K562 (cell line): ENCODE data around the gene ZNF276. TPM values are rescaled to one million over a fixed set of nuclear protein-coding genes. Genes with fewer than 3 reads are reported as not detected.

Experiments used
- ATAC-seq: fragments of 200-7000 bp; cut with Tn5 transposase; 3 replicates; pipeline ENCODE4 v1.9.1; 2020; ENCODE audit warnings: moderate library complexity
- BruUV-seq: library from RNA; stranded (reverse); fragments of 400-500 nt; replicated peaks from 2 replicates; lab custom pipeline; 2021; lab: Mats Ljungman, UMichigan
- CTCF ChIA-PET: fragments of 300-600 bp; formaldehyde crosslinking; extraction: SDS; loops from one replicate; lab custom pipeline; 2021; ENCODE audit warnings: low intra/inter-chr PET ratio; lab: Yijun Ruan, JAX
- POLR2A ChIA-PET: fragments of 300-600, 350-650 bp; sonication (Branson Sonifier 250); formaldehyde crosslinking; extraction: SDS; loops from one replicate; lab custom pipeline; 2021; ENCODE audit warnings: antibody characterized with exemption, inconsistent platforms; lab: Yijun Ruan, JAX
- DNase-seq, 4 experiments: peaks; one replicate each; pipeline versions ENCODE4 v3.0.0 to v3.0.0-alpha.2; 2011 to 2018; ENCODE audit warnings: low spot score in 3 of 4, mixed read lengths in 3 of 4; ENCODE audit errors: extremely low read depth in 1 of 4
- FAIRE-seq: peaks from 2 replicates; lab custom pipeline; 2011; peaks lifted over from hg19 to GRCh38; lab: Jason Lieb, UNC
- H2AFZ ChIP-seq: 2 replicates; pipeline ENCODE4 v1.6.0; 2011; ENCODE audit warnings: low read depth, low read length, control low read depth, inconsistent platforms
- H3K27ac ChIP-seq: fragments of 200-600 bp; 3 replicates; pipeline ENCODE4 v1.8.0; 2011; ENCODE audit warnings: low read depth, mild to moderate bottlenecking, control low read depth, inconsistent platforms, low read length, moderate library complexity, mixed read lengths; ENCODE audit errors: extremely low read depth
- H3K27me3 ChIP-seq, 2 experiments: fragments of 300-600 bp in 1 of 2; 2 replicates in 1 of 2; 3 replicates in 1 of 2; pipeline versions ENCODE4 v1.6.0 to v1.8.0; 2011; ENCODE audit warnings: inconsistent platforms in 2 of 2, low read length in 2 of 2, mild to moderate bottlenecking in 1 of 2, mixed read lengths in 1 of 2, moderate library complexity in 1 of 2; ENCODE audit not compliant: control insufficient read depth in 2 of 2, insufficient read depth in 2 of 2
- H3K36me3 ChIP-seq: fragments of 300-600 bp; 3 replicates; pipeline ENCODE4 v1.8.0; 2011; ENCODE audit warnings: mild to moderate bottlenecking, low read length, inconsistent platforms; ENCODE audit not compliant: control insufficient read depth, insufficient read depth
- H3K4me1 ChIP-seq, 2 experiments: fragments of 200-600 bp in 1 of 2; replicated peaks in 1 of 2; 2 replicates in 1 of 2; 3 replicates in 1 of 2; pipeline versions ENCODE4 v1.5.1 to v1.8.0; 2011; ENCODE audit warnings: inconsistent platforms in 2 of 2, low read length in 2 of 2, mild to moderate bottlenecking in 1 of 2, mixed read lengths in 1 of 2, moderate library complexity in 1 of 2; ENCODE audit not compliant: control insufficient read depth in 2 of 2, insufficient read depth in 2 of 2
- H3K4me2 ChIP-seq: 2 replicates; pipeline ENCODE4 v1.6.1; 2011; ENCODE audit warnings: low read length, control low read depth, inconsistent platforms, mixed read lengths; ENCODE audit not compliant: insufficient read depth
- H3K4me3 ChIP-seq: fragments of 200-600 bp; sonication (generic), shearing (Covaris generic); 2 replicates; pipeline ENCODE4 v1.5.1; 2016; ENCODE audit warnings: control low read depth, inconsistent platforms
- H3K79me2 ChIP-seq: fragments of 200-600 bp; 3 replicates; pipeline ENCODE4 v1.8.0; 2011; ENCODE audit warnings: low read length, inconsistent platforms; ENCODE audit not compliant: control insufficient read depth, insufficient read depth
- H3K9ac ChIP-seq, 2 experiments: 2 replicates each; pipeline versions ENCODE4 v1.6.0 to v1.6.1; 2011; ENCODE audit warnings: low read depth in 2 of 2, low read length in 2 of 2, control low read depth in 1 of 2, inconsistent platforms in 1 of 2, mild to moderate bottlenecking in 1 of 2, mixed read lengths in 1 of 2; ENCODE audit not compliant: insufficient read depth in 1 of 2
- H3K9me1 ChIP-seq: one replicate; pipeline ENCODE4 v1.6.0; 2011; ENCODE audit warnings: inconsistent platforms, mild to moderate bottlenecking, low read length, moderate library complexity; ENCODE audit not compliant: control insufficient read depth, insufficient read depth
- H3K9me3 ChIP-seq: replicated peaks from 2 replicates; pipeline ENCODE4 v1.5.1; 2011; ENCODE audit warnings: low read depth, low read length, inconsistent platforms; ENCODE audit not compliant: control insufficient read depth, insufficient read depth
- H4K20me1 ChIP-seq: replicated peaks from 2 replicates; pipeline ENCODE4 v1.6.1; 2011; ENCODE audit warnings: low read length, inconsistent platforms, mixed read lengths; ENCODE audit not compliant: control insufficient read depth, insufficient read depth
- ADNP ChIP-seq: fragments of 200-800 bp; sonication (Bioruptor generic); IDR thresholded peaks from 2 replicates; pipeline ENCODE4 v1.6.1; 2016; ENCODE audit warnings: missing genetic modification characterization, missing compliant biosample characterization
- ARHGAP35 ChIP-seq: fragments of 450-650 bp; IDR thresholded peaks from 2 replicates; pipeline ENCODE4 v1.6.1; 2018; ENCODE audit not compliant: partially characterized antibody
- COPS2 ChIP-seq: fragments of 450-650 bp; conservative IDR thresholded peaks from 2 replicates; pipeline ENCODE4 v1.6.1; 2016; ENCODE audit warnings: mild to moderate bottlenecking, moderate library complexity
- CXXC5 ChIP-seq: fragments of 250-450 bp; sonication (Bioruptor Pico); IDR thresholded peaks from 2 replicates; pipeline ENCODE4 v1.8.0; 2022; ENCODE audit warnings: inconsistent platforms, mild to moderate bottlenecking, moderate library complexity
- DPF2 ChIP-seq: fragments of 450-650 bp; IDR thresholded peaks from 2 replicates; pipeline ENCODE4 v1.6.1; 2016
- ELF2 ChIP-seq: fragments of 250-450 bp; sonication (Bioruptor Pico); IDR thresholded peaks from 2 replicates; pipeline ENCODE4 v1.5.0; 2021; ENCODE audit warnings: mild to moderate bottlenecking
- HMG20A ChIP-seq: fragments of 450-650 bp; formaldehyde crosslinking; conservative IDR thresholded peaks from 2 replicates; pipeline ENCODE4 v1.4.0; 2020; ENCODE audit warnings: mild to moderate bottlenecking, mixed read lengths
- MCM2 ChIP-seq: fragments of 450-650 bp; IDR thresholded peaks from 2 replicates; pipeline ENCODE4 v1.6.1; 2017; ENCODE audit warnings: low read depth, mild to moderate bottlenecking
- MYNN ChIP-seq, 2 experiments: sonication (generic); formaldehyde crosslinking in 1 of 2; IDR thresholded peaks; 2 replicates each; pipeline versions ENCODE4 v1.5.0 to v1.6.1; 2016 to 2020; ENCODE audit warnings: antibody characterized with exemption in 1 of 2, missing genetic modification reagents in 1 of 2
- POLR2A ChIP-seq: fragments of 450-650 bp; conservative IDR thresholded peaks from 2 replicates; pipeline ENCODE4 v1.6.1; 2016
- RBM22 ChIP-seq: fragments of 200-400 bp; formaldehyde crosslinking; IDR thresholded peaks from 2 replicates; pipeline ENCODE4 v1.6.1; 2018; ENCODE audit warnings: low read length, low read depth; ENCODE audit not compliant: poor library complexity, severe bottlenecking
- SIRT6 ChIP-seq: IDR thresholded peaks from one replicate; pipeline ENCODE4 v1.6.1; 2012; ENCODE audit warnings: low read depth, mild to moderate bottlenecking, control low read depth, inconsistent platforms, low read length, moderate library complexity
- SLC30A9 ChIP-seq: fragments of 250-450 bp; sonication (Bioruptor Pico); IDR thresholded peaks from 2 replicates; pipeline ENCODE4 v1.8.0; 2022; ENCODE audit warnings: mild to moderate bottlenecking, moderate library complexity
- SNRNP70 ChIP-seq: fragments of 200-400 bp; formaldehyde crosslinking; optimal IDR thresholded peaks from 2 replicates; pipeline ENCODE3; 2017; ENCODE audit warnings: low read depth, low read length
- SP1 ChIP-seq: sonication (generic); formaldehyde crosslinking; IDR thresholded peaks from 2 replicates; pipeline ENCODE4 v1.8.1; 2022; ENCODE audit warnings: mild to moderate bottlenecking, missing genetic modification reagents
- XRCC5 ChIP-seq: fragments of 200-400 bp; formaldehyde crosslinking; IDR thresholded peaks from 2 replicates; pipeline ENCODE4 v1.6.1; 2017; ENCODE audit warnings: low read depth, mild to moderate bottlenecking, low read length
- ZNF121 ChIP-seq: sonication (generic); formaldehyde crosslinking; conservative IDR thresholded peaks from 2 replicates; pipeline ENCODE4 v1.8.0; 2022; ENCODE audit warnings: missing genetic modification reagents
- ZNF175 ChIP-seq: fragments of 200-800 bp; sonication (Bioruptor generic); IDR thresholded peaks from 2 replicates; pipeline ENCODE4 v1.6.1; 2016; ENCODE audit warnings: low read depth, mild to moderate bottlenecking, missing genetic modification characterization, missing compliant biosample characterization
- ZNF717 ChIP-seq: fragments of 250-450 bp; sonication (Bioruptor Pico); IDR thresholded peaks from 2 replicates; pipeline ENCODE4 v1.5.0; 2021
- ZNF766 ChIP-seq: fragments of 200-800 bp; sonication (Bioruptor generic); conservative IDR thresholded peaks from 2 replicates; pipeline ENCODE4 v1.6.1; 2016; ENCODE audit warnings: missing genetic modification characterization, missing compliant biosample characterization
- WGBS: fragments of 100-300 bp; shearing (Covaris generic); methylation state at CpG from one replicate; pipeline ENCODE4 v1.1.6; 2016; ENCODE audit warnings: low coverage, mixed read lengths; ENCODE audit not compliant: insufficient coverage; ENCODE audit errors: missing lambda C conversion rate; 5-methylcytosine and 5-hydroxymethylcytosine counted together
- in situ Hi-C: fragments of 300-500 bp; cut with MboI; formaldehyde crosslinking; loops from 4 replicates; pipeline ENCODE4 v1.15.0; 2018; ENCODE audit warnings: inconsistent platforms, mixed read lengths
- intact Hi-C: fragments of 100-400 bp; cut with micrococcal nuclease; formaldehyde crosslinking; loops from 2 replicates; pipeline ENCODE4 v1.14.2; 2022
- polyA plus RNA-seq, 8 experiments: library from polyadenylated mRNA; depleted of rRNA in 4 of 8; stranded (reverse) in 5 of 8; unstranded in 3 of 8; fragments of >200 nt; fragmentation: Nextera tagmentation in 2 of 8; fragmentation: Illumina TruSeq in 1 of 8; extraction: Ambion mirVana in 2 of 8; extraction: Trizol in 1 of 8; gene quantifications; 2 replicates each; pipeline versions ENCODE4 v1.2.1 to v1.2.3, GENCODE V29; 2011 to 2014; ENCODE audit warnings: inconsistent platforms in 1 of 8, missing spikeins in 1 of 8
- total RNA-seq, 7 experiments: library from RNA; depleted of rRNA in 6 of 7; stranded (reverse); fragments of >200 nt in 6 of 7; fragmentation: Illumina TruSeq in 2 of 7; extraction: Trizol in 2 of 7; gene quantifications; 2 replicates each; pipeline versions ENCODE4 v1.2.1 to v1.2.3, GENCODE V29; 2011 to 2021; ENCODE audit warnings: low replicate concordance in 1 of 7
- TF ChIP-seq, protein P1 (sequence below): IDR thresholded peaks from 2 replicates; pipeline ENCODE4 v1.6.1; 2012; ENCODE audit warnings: low read depth, low read length, improper control_type of control experiment, borderline replicate concordance
- TF ChIP-seq, protein P2 (sequence below): fragments of 450-650 bp; IDR thresholded peaks from 2 replicates; pipeline ENCODE4 v1.6.1; 2016

Gene ZNF276
- total and polyA plus RNA-seq, 9 of the 15 experiments (the other 6 are each of a cell fraction or from before 2014, with no cell fraction given) = 0.49 to 43.9 (median 15.8) TPM

DNA sequence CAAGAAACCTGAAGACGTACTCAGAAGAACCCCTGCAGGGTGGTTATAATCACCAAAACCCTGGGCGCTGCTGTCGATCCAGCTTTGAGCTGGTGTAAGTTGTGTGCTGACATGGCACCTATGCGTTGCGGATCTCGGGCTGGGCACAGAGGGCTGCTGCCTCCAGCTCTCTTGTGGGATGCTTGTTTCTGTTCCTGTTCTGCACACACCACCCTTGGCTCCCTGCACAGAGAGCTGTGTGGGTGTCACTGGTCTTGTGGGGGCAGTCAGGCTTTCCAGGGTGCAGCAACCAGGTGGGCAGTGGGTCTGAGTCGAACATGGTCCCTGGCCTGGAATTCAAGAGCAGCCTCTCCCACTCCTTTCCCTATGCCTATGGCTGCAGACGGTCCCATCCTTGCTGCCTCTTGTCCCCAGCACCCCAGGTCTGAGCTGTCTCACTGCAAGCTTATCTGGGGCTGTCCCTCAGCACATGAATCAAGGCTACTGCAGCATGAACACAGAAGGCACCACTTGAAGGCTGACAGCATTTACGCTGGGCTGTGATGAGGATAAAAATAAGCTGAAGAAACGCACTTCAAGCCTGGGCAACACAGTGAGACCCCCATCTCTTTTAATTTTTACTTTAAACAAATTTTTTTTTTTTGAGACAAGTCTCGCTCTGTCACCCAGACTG is 20.1 kb downstream of the ZNF276 start:
- peaks cover 6% of the 10 kb centered on the region; the same call in 1 of the 2 replicates for H4K20me1 ChIP-seq
- H2AFZ ChIP-seq = no peak overlapping the region
- intact Hi-C loops (no loop called here), in situ Hi-C loops (no loop called here)
- no peaks in the 10 kb centered on the region for H3K9me3 ChIP-seq
- H3K27ac ChIP-seq = no peak overlapping the region
- DNase-seq (no peak), FAIRE-seq (no peak), ATAC-seq (peak; percentile 22)
- H3K36me3 ChIP-seq = peaks cover 94% of the 10 kb centered on the region
- BruUV-seq = no TSS peak
- no peak overlapping the region for H3K4me3 ChIP-seq
- no peaks in the 10 kb centered on the region for H3K9me1 ChIP-seq
- H3K4me1 ChIP-seq = 0 out of 5 replicates have a peak, but pooled peaks cover 0 to 4% of the 10 kb centered on the region in 2 experiments
- CTCF ChIA-PET = no interaction called here
- H3K9ac ChIP-seq = 0 out of 4 replicates have a peak overlapping the region, but pooled peaks of 1 of the 2 experiments have one; percentile 42
- 0 out of 3 replicates have a peak, but pooled peaks cover 3% of the 10 kb centered on the region for H3K79me2 ChIP-seq
- POLR2A ChIA-PET = interaction anchor here (0.7 to 5.4 kb wide), 9 partner anchors 8 to 120 kb away, joined by 3 to 37 read pairs (median 4); no protein-coding TSS in a partner anchor
- WGBS = 88% methylated on average over 11 of the region's 11 CpGs
- no peak overlapping the region for H3K4me2 ChIP-seq
- no peaks in the 10 kb centered on the region for H3K27me3 ChIP-seq
- TF ChIP-seq XRCC5 (no peak), SP1 (CRISPR knock-in tag) (no peak), RBM22 (peak; percentile 85), SIRT6 (no peak), ARHGAP35 (no peak), COPS2 (no peak), ADNP (tag) (no peak), SLC30A9 (CRISPR knock-in tag) (no peak), CXXC5 (no peak), ZNF175 (CRISPR knock-in tag) (no peak), ZNF766 (no peak), DPF2 (no peak), ZNF121 (CRISPR knock-in tag) (peak; percentile 49; the same call in 1 of the 2 replicates), MYNN (IDR thresholded peaks at IDR 0.05) (peak; percentile 33; the same call in 1 of the 2 replicates), MYNN (CRISPR knock-in tag; IDR thresholded peaks at IDR 0.05) (no peak), ELF2 (CRISPR knock-in tag) (no peak), SNRNP70 (peak; percentile 83), MCM2 (no peak), HMG20A (CRISPR knock-in tag) (no peak), ZNF717 (CRISPR knock-in tag) (no peak), POLR2A (peak; percentile 59)
- TF ChIP-seq, protein P1, sequence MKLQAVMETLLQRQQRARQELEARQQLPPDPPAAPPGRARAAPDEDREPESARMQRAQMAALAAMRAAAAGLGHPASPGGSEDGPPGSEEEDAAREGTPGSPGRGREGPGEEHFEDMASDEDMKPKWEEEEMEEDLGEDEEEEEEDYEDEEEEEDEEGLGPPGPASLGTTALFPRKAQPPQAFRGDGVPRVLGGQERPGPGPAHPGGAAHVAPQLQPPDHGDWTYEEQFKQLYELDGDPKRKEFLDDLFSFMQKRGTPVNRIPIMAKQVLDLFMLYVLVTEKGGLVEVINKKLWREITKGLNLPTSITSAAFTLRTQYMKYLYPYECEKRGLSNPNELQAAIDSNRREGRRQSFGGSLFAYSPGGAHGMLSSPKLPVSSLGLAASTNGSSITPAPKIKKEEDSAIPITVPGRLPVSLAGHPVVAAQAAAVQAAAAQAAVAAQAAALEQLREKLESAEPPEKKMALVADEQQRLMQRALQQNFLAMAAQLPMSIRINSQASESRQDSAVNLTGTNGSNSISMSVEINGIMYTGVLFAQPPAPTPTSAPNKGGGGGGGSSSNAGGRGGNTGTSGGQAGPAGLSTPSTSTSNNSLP = no peak
- TF ChIP-seq, protein P2, sequence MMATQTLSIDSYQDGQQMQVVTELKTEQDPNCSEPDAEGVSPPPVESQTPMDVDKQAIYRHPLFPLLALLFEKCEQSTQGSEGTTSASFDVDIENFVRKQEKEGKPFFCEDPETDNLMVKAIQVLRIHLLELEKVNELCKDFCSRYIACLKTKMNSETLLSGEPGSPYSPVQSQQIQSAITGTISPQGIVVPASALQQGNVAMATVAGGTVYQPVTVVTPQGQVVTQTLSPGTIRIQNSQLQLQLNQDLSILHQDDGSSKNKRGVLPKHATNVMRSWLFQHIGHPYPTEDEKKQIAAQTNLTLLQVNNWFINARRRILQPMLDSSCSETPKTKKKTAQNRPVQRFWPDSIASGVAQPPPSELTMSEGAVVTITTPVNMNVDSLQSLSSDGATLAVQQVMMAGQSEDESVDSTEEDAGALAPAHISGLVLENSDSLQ = no peak
